ENCODE data around the gene KCNJ15.

KCNJ15 gene

DNA sequence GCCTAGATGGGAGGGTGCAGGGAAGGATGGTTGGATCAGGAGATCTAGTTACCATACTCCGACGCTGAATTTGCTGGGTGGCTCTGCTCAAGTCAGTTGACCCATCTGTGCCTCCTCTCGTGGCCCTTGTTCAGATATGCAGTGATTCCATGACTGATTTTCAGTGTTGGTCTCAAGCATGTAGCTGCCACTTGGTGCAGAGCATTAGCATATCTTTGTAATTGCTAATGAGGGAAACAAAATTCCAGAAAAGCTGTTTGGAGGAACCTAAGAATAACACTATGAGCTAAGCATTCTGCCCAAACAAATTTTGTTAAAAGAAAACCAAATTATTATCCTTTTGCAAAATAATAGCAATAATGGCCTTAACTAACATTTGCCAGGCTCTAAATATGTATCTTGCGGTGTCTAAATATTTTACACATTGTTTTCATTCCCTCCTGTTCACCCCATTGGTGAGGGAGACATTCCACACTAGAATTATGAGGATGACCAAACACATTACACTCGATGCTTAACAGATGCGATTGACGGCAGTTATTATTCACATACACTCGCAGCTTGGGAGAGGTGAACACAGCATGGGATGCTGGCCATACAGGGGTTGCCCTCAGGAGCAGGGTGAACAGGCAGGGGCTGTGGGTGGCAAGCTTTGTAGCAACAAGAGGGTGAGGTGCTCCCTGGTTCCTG, 69.1 kb downstream of the KCNJ15 start:
- no peak overlapping the region for H3K4me3 ChIP-seq (replicated peaks in 1 of 2; ENCODE audit: low read depth in 2 of 2, low read length in 2 of 2)
- TF ChIP-seq, protein P1, sequence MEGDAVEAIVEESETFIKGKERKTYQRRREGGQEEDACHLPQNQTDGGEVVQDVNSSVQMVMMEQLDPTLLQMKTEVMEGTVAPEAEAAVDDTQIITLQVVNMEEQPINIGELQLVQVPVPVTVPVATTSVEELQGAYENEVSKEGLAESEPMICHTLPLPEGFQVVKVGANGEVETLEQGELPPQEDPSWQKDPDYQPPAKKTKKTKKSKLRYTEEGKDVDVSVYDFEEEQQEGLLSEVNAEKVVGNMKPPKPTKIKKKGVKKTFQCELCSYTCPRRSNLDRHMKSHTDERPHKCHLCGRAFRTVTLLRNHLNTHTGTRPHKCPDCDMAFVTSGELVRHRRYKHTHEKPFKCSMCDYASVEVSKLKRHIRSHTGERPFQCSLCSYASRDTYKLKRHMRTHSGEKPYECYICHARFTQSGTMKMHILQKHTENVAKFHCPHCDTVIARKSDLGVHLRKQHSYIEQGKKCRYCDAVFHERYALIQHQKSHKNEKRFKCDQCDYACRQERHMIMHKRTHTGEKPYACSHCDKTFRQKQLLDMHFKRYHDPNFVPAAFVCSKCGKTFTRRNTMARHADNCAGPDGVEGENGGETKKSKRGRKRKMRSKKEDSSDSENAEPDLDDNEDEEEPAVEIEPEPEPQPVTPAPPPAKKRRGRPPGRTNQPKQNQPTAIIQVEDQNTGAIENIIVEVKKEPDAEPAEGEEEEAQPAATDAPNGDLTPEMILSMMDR (IDR thresholded peaks at IDR 0.05; ENCODE audit: low read depth, low read length): no peak
- DNase-seq (ENCODE audit: low read depth in 2 of 2): no peak

DNA sequence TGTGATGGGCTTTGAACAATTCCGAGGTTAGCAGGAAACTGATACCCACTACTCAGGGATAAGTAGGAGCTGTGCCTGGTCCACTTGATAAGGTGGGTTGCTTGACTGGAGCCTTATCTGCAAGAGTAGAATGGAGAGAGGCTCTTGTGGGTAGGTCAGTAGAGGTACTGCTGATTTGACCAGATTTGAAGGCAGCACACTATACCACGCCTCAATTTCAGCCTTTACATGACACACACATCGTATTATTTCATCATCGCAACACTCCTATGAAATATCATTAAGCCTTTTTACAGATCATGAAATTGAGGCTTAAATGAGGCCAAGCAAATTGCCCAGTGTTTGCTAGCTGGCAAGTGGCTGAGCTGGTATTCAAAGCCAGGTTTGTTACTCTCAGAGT, 69.6 kb downstream of the KCNJ15 start:
- DNase-seq (ENCODE audit: low read depth in 2 of 2): no peak
- no peak overlapping the region for H3K4me3 ChIP-seq (replicated peaks in 1 of 2; ENCODE audit: low read depth in 2 of 2, low read length in 2 of 2)
- TF ChIP-seq, protein P1 (IDR thresholded peaks at IDR 0.05; ENCODE audit: low read depth, low read length): no peak

DNA sequence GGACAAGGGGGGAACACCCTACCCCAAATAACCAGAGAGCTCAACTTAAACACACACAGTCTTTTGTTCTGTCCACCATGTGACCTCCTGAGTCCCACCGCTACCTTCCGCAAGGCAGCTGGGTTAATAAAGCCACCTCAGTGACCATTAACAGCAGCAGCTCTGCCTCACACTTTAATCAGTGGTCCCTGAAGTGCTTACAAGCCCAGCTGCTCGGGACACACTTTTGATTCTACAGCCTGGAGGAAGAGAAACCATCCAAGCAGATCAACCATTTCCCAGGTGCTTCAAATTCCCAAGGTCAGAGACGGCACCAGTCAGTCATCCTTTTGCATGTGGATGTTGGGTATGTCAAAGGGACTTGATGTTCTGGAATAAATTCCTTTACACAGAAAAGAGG, 70.1 kb downstream of the KCNJ15 start:
- TF ChIP-seq, protein P1 (IDR thresholded peaks at IDR 0.05; ENCODE audit: low read depth, low read length): no peak
- no peak overlapping the region for H3K4me3 ChIP-seq (replicated peaks in 1 of 2; ENCODE audit: low read depth in 2 of 2, low read length in 2 of 2)
- no peak for DNase-seq (ENCODE audit: low read depth in 2 of 2)

DNA sequence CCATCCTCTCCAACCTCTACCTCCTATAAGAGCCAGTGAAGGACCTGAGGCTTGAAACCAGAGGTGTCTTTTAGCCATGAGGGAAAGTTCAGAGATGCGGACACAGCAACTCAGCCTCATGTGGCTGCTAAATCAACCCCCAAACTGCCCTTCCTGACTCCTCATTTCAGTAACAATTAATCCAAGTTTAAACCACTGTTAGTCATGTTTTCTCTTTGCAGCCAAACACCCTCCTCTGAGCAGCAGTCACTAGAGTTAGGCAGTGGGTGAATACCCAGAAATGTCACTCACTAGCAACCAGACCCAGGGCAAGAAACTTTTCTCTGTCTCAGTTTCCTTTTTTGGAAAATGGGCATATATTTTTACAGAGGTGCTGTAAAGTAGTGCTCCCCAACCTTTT, 71.2 kb downstream of the KCNJ15 start:
- H3K4me3 ChIP-seq (replicated peaks in 1 of 2; ENCODE audit: low read depth in 2 of 2, low read length in 2 of 2): no peak overlapping the region
- no peak for DNase-seq (ENCODE audit: low read depth in 2 of 2)
- TF ChIP-seq, protein P1 (IDR thresholded peaks at IDR 0.05; ENCODE audit: low read depth, low read length): no peak

DNA sequence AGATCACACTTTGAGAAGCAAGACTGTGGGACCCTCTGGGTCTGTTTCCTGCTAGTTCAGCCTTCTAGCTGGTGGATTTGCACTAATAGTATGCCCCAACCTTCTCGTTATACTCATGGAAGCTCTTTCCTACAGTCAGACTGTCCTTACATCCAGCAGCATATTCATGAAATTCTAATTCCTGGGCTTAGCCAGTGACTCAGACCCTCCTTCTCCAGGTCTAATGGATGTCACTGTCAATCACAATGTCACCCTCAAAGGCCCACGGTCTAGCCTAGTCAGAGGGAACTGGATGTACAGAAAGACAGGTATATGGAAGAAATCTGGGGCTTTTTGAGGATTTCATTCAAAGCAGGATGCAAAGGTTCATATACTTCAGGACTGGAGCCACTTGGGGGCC, 72.4 kb downstream of the KCNJ15 start:
- H3K4me3 ChIP-seq (replicated peaks in 1 of 2; ENCODE audit: low read depth in 2 of 2, low read length in 2 of 2): no peak overlapping the region
- no peak for DNase-seq (ENCODE audit: low read depth in 2 of 2)
- TF ChIP-seq, protein P1 (IDR thresholded peaks at IDR 0.05; ENCODE audit: low read depth, low read length): no peak

DNA sequence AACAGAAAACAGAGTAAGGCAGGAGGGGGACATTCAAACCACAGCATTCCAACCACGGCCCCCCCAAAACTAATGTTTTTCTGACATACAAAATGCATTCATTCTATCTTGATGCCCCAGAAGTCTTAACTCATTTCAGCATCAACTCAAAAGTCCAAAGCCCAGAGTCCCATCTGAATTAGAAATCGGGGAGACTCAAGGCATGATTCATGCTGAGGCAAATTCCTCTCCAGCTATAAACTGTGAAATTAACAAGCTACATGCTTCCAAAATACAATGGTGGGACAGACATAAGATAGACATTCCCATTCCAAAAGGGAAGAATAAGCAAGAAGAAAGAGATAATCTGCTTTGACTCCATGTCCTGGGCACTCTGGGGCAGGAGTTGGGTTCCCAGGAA, 73.9 kb downstream of the KCNJ15 start:
- no peak for DNase-seq (ENCODE audit: low read depth in 2 of 2)
- TF ChIP-seq, protein P1 (IDR thresholded peaks at IDR 0.05; ENCODE audit: low read depth, low read length): no peak
- H3K4me3 ChIP-seq (replicated peaks in 1 of 2; ENCODE audit: low read depth in 2 of 2, low read length in 2 of 2): no peak overlapping the region

All from cardiac fibroblast (primary cell).